Measurements from ENCODE around the gene S100A9.

DNA sequence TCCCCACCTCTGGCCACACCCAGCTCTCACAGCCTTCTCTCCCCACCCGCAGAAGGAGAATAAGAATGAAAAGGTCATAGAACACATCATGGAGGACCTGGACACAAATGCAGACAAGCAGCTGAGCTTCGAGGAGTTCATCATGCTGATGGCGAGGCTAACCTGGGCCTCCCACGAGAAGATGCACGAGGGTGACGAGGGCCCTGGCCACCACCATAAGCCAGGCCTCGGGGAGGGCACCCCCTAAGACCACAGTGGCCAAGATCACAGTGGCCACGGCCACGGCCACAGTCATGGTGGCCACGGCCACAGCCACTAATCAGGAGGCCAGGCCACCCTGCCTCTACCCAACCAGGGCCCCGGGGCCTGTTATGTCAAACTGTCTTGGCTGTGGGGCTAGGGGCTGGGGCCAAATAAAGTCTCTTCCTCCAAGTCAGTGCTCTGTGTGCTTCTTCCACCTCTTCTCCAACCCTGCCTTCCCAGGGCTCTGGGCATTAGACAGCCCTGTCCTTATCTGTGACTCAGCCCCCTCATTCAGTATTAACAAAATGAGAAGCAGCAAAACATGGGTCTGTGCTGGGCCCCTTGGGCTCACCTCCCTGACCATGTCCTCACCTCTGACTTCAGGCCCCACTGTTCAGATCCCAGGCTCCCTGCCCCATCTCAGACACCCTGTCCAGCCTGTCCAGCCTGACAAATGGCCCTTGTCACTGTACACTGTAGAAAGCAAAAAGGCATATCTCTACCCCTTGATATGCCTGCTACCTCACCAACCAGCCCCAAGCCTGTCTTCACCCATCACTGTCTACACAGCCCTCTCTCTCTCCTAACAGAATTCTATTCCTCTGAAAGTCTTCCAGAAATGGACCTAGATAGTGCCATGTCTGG lies 3.2 kb downstream of the S100A9 start:
- TF ChIP-seq POLR2AphosphoS5 (IDR thresholded peaks at IDR 0.05) (no peak), EZH2 (IDR thresholded peaks at IDR 0.05; ENCODE audit: borderline replicate concordance, insufficient read depth, low read length, poor library complexity, severe bottlenecking) (no peak), RAD21 (conservative IDR thresholded peaks at IDR 0.05) (no peak), EP300 (conservative IDR thresholded peaks at IDR 0.05; ENCODE audit: poor library complexity, severe bottlenecking) (no peak)
- TF ChIP-seq, protein P1, sequence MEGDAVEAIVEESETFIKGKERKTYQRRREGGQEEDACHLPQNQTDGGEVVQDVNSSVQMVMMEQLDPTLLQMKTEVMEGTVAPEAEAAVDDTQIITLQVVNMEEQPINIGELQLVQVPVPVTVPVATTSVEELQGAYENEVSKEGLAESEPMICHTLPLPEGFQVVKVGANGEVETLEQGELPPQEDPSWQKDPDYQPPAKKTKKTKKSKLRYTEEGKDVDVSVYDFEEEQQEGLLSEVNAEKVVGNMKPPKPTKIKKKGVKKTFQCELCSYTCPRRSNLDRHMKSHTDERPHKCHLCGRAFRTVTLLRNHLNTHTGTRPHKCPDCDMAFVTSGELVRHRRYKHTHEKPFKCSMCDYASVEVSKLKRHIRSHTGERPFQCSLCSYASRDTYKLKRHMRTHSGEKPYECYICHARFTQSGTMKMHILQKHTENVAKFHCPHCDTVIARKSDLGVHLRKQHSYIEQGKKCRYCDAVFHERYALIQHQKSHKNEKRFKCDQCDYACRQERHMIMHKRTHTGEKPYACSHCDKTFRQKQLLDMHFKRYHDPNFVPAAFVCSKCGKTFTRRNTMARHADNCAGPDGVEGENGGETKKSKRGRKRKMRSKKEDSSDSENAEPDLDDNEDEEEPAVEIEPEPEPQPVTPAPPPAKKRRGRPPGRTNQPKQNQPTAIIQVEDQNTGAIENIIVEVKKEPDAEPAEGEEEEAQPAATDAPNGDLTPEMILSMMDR (IDR thresholded peaks at IDR 0.05; ENCODE audit: poor library complexity, severe bottlenecking), result no peak
- TF ChIP-seq, protein P2, sequence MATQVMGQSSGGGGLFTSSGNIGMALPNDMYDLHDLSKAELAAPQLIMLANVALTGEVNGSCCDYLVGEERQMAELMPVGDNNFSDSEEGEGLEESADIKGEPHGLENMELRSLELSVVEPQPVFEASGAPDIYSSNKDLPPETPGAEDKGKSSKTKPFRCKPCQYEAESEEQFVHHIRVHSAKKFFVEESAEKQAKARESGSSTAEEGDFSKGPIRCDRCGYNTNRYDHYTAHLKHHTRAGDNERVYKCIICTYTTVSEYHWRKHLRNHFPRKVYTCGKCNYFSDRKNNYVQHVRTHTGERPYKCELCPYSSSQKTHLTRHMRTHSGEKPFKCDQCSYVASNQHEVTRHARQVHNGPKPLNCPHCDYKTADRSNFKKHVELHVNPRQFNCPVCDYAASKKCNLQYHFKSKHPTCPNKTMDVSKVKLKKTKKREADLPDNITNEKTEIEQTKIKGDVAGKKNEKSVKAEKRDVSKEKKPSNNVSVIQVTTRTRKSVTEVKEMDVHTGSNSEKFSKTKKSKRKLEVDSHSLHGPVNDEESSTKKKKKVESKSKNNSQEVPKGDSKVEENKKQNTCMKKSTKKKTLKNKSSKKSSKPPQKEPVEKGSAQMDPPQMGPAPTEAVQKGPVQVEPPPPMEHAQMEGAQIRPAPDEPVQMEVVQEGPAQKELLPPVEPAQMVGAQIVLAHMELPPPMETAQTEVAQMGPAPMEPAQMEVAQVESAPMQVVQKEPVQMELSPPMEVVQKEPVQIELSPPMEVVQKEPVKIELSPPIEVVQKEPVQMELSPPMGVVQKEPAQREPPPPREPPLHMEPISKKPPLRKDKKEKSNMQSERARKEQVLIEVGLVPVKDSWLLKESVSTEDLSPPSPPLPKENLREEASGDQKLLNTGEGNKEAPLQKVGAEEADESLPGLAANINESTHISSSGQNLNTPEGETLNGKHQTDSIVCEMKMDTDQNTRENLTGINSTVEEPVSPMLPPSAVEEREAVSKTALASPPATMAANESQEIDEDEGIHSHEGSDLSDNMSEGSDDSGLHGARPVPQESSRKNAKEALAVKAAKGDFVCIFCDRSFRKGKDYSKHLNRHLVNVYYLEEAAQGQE (IDR thresholded peaks at IDR 0.05; ENCODE audit: borderline replicate concordance), result no peak

Measured in neural cell (in vitro differentiated cells).